NCI-H345 treated with DMSO at 0.1 percent for 48 hours (cell line): ENCODE measurements around the gene MT1X.
A peak's percentile ranks its signal among the peaks of the same experiment; 100 is the strongest.
"Not testable (repeated sequence)": the region's sequence is repeated elsewhere in the genome, so short reads cannot be mapped to it uniquely, and the experiment has no call there.

Experiments used
- DNase-seq: peaks from one replicate; lab custom pipeline; 2025; ENCODE audit not compliant: unreplicated experiment; lab: John Stamatoyannopoulos, UW

MT1X gene

GRCh38 chr16:56652600-56652999 lies 29.7 kb upstream of the MT1X start:
- DNase-seq: no peak

GRCh38 chr16:56653218-56653617 lies 29.1 kb upstream of the MT1X start:
- DNase-seq: no peak

- DNase-seq: peak; percentile 7
Observed at GRCh38 chr16:56657555-56658326, 24.5 kb upstream of the MT1X start, which contains the start of gene MT1F. MT1F (plus strand) TSS chr16:56657959; CDS start chr16:56658059, 100 bp downstream.

- no peak for DNase-seq
Observed at GRCh38 chr16:56658327-56658875, 23.9 kb upstream of the MT1X start.

GRCh38 chr16:56662357-56663354 lies 19.6 kb upstream of the MT1X start:
- DNase-seq: no peak

- no peak for DNase-seq
Observed at GRCh38 chr16:56664506-56664905, 17.8 kb upstream of the MT1X start.

GRCh38 chr16:56665286-56666261 lies 16.7 kb upstream of the MT1X start:
- DNase-seq: not testable (repeated sequence)

GRCh38 chr16:56667581-56668571 lies 14.4 kb upstream of the MT1X start, which contains the start of gene MT1G:
MT1G (minus strand) TSS chr16:56668065; CDS start chr16:56667993, 72 bp downstream.
- DNase-seq: no peak

- DNase-seq: no peak
Observed at GRCh38 chr16:56669005-56669839, 13.0 kb upstream of the MT1X start, which contains the start of gene MT1H. MT1H (plus strand) TSS chr16:56669814; CDS start chr16:56669885, 71 bp downstream.

- no peak for DNase-seq
Observed at GRCh38 chr16:56669840-56670619, 12.2 kb upstream of the MT1X start.

- DNase-seq: no peak
Observed at GRCh38 chr16:56670620-56670934, 11.7 kb upstream of the MT1X start.

GRCh38 chr16:56671691-56672090 lies 10.6 kb upstream of the MT1X start:
- not testable (repeated sequence) for DNase-seq

GRCh38 chr16:56672171-56672570 lies 10.1 kb upstream of the MT1X start:
- not testable (repeated sequence) for DNase-seq

- DNase-seq: no peak
Observed at GRCh38 chr16:56672761-56673536, 9.3 kb upstream of the MT1X start.

- no peak for DNase-seq
Observed at GRCh38 chr16:56673921-56674320, 8.3 kb upstream of the MT1X start.

- not testable (repeated sequence) for DNase-seq
Observed at GRCh38 chr16:56674570-56674969, 7.7 kb upstream of the MT1X start.
